ENCODE measurements around the gene BEST3.

Gene BEST3

DNA sequence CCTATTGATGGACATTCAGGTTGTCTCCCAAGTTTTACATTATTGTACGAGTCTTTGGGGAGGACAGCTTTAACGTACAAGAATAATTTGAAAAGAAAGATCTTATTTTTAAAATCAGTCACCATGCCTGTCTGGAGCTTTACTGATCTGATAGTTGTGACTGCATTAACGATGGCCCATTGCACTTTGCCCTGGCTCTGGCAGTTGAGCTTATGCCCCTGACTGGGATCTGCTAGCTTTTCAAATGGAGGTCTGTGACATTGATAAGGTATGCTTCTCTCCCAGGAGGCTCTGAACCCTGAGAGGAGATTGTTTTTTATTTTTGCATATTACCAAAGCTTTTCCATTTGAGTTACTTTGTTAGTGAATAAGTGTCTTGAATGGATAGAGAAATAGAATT, 21.6 kb upstream of the BEST3 start:
- TF ChIP-seq RAD21 (IDR thresholded peaks at IDR 0.05; ENCODE audit: low read depth) (no peak), FOXM1 (IDR thresholded peaks at IDR 0.05; ENCODE audit: borderline replicate concordance, low read depth) (no peak), TEAD4 (IDR thresholded peaks at IDR 0.05) (no peak), EP300 (IDR thresholded peaks at IDR 0.05; ENCODE audit: borderline replicate concordance) (no peak), CEBPB (IDR thresholded peaks at IDR 0.05) (no peak), TAF1 (IDR thresholded peaks at IDR 0.05; ENCODE audit: low read depth) (no peak), EGR1 (IDR thresholded peaks at IDR 0.05) (no peak), YY1 (IDR thresholded peaks at IDR 0.05; ENCODE audit: low read depth) (no peak), CREB1 (IDR thresholded peaks at IDR 0.05; ENCODE audit: low read depth) (no peak), ZBTB7A (IDR thresholded peaks at IDR 0.05; ENCODE audit: low read depth) (no peak), NFIC (IDR thresholded peaks at IDR 0.05) (no peak)
- TF ChIP-seq, protein P1, sequence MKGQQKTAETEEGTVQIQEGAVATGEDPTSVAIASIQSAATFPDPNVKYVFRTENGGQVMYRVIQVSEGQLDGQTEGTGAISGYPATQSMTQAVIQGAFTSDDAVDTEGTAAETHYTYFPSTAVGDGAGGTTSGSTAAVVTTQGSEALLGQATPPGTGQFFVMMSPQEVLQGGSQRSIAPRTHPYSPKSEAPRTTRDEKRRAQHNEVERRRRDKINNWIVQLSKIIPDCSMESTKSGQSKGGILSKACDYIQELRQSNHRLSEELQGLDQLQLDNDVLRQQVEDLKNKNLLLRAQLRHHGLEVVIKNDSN (IDR thresholded peaks at IDR 0.05) = no peak

DNA sequence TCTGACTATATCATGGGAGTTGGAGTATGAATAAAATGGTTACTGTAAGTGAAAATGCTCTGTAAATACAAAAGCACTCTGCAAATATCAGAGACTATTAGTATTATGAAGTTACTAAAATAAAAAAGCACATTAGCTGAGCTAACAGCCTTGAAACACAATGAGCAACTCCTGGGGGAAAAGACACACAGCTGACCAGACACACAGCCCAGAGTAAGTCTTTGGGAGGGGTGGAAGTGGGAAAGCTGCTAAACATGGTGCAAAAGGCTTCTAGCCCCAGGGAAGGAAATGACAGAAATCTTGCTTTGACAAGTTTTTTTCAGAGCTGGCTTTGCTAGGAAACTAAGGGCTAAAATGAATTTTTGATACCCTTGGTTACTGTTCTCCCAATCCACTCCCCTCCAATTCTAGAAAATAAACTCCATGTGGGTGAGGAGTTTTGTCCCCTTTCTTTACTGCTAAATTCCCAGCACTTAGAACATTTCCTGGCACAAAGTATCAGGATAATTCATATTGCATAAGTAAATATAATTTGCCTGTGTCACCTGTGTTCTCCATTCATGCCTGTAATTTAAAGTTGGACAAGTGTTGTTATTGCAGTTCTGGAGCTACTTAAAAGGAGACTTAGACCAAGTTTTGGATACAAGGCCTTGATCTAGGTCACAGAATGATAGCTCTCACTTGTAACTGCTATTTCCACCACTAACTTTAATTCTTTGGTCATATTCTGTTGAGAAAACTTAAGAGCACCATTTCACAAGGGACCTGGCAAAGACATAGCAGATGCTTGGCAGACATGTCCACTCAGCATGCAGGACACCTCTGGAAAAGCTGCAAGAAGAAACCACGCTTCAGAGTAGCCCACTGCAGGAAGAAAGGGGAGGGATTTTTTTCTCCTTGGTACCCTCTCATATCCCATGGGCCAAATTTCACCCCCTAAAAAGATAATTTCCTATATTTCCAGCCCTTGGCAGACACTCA, 20.5 kb upstream of the BEST3 start:
- TF ChIP-seq CREB1 (IDR thresholded peaks at IDR 0.05; ENCODE audit: low read depth) (no peak), EGR1 (IDR thresholded peaks at IDR 0.05) (no peak), TAF1 (IDR thresholded peaks at IDR 0.05; ENCODE audit: low read depth) (no peak), CEBPB (IDR thresholded peaks at IDR 0.05) (no peak)

DNA sequence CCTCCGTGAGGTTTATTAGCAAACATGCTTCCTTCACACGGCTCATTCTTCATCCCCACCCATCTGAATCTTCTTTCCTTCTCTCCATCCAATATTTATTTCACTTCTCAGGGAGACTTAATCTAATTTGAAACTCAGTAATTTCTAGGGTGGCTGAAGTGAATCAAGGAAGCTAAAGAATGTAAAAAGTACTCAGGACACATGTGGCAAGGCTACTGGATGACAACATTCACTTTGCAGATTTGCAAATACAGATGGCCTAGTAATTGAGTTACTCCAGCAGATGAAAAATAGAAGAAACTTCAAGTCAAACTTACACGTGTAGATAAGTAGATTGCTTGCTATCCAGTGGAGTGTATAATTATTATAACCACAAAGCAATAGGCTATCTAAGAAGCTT, 15.4 kb upstream of the BEST3 start:
- TF ChIP-seq, protein P2, sequence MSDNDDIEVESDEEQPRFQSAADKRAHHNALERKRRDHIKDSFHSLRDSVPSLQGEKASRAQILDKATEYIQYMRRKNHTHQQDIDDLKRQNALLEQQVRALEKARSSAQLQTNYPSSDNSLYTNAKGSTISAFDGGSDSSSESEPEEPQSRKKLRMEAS (IDR thresholded peaks at IDR 0.05) = no peak
- TF ChIP-seq, protein P1 (IDR thresholded peaks at IDR 0.05) = no peak
- TF ChIP-seq ZBTB7A (IDR thresholded peaks at IDR 0.05; ENCODE audit: low read depth) (no peak), RAD21 (IDR thresholded peaks at IDR 0.05; ENCODE audit: low read depth) (no peak), EP300 (IDR thresholded peaks at IDR 0.05; ENCODE audit: borderline replicate concordance) (no peak), CREB1 (IDR thresholded peaks at IDR 0.05; ENCODE audit: low read depth) (no peak), TEAD4 (IDR thresholded peaks at IDR 0.05) (no peak), CEBPB (IDR thresholded peaks at IDR 0.05) (no peak), NFIC (IDR thresholded peaks at IDR 0.05) (no peak)

DNA sequence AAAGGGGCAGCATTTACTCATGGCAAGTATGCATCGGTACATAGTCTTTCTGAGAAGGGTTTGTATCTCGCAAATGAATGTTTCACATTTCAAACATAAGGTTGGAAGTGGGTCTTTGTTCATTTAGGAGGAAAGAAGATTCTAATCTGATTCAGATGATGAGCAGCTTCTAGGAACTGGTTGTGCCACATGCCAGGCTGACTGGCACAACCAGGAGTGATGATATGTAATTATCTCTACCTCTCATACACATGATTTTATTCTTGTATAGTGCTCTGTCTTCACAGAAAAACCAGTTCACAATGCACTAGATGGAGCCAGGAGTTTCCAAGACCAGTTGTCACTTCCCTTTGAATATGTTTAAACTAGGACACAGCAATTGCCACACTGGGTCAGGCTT, 13.7 kb upstream of the BEST3 start:
- TF ChIP-seq TEAD4 (IDR thresholded peaks at IDR 0.05) (no peak), TAF1 (IDR thresholded peaks at IDR 0.05; ENCODE audit: low read depth) (no peak), ZBTB7A (IDR thresholded peaks at IDR 0.05; ENCODE audit: low read depth) (no peak), EGR1 (IDR thresholded peaks at IDR 0.05) (no peak), CEBPB (IDR thresholded peaks at IDR 0.05) (no peak), TCF12 (IDR thresholded peaks at IDR 0.05; ENCODE audit: low read depth) (no peak), NFIC (IDR thresholded peaks at IDR 0.05) (no peak)
- TF ChIP-seq, protein P2 (IDR thresholded peaks at IDR 0.05) = no peak
- TF ChIP-seq, protein P3, sequence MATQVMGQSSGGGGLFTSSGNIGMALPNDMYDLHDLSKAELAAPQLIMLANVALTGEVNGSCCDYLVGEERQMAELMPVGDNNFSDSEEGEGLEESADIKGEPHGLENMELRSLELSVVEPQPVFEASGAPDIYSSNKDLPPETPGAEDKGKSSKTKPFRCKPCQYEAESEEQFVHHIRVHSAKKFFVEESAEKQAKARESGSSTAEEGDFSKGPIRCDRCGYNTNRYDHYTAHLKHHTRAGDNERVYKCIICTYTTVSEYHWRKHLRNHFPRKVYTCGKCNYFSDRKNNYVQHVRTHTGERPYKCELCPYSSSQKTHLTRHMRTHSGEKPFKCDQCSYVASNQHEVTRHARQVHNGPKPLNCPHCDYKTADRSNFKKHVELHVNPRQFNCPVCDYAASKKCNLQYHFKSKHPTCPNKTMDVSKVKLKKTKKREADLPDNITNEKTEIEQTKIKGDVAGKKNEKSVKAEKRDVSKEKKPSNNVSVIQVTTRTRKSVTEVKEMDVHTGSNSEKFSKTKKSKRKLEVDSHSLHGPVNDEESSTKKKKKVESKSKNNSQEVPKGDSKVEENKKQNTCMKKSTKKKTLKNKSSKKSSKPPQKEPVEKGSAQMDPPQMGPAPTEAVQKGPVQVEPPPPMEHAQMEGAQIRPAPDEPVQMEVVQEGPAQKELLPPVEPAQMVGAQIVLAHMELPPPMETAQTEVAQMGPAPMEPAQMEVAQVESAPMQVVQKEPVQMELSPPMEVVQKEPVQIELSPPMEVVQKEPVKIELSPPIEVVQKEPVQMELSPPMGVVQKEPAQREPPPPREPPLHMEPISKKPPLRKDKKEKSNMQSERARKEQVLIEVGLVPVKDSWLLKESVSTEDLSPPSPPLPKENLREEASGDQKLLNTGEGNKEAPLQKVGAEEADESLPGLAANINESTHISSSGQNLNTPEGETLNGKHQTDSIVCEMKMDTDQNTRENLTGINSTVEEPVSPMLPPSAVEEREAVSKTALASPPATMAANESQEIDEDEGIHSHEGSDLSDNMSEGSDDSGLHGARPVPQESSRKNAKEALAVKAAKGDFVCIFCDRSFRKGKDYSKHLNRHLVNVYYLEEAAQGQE (IDR thresholded peaks at IDR 0.05; ENCODE audit: low read depth) = no peak

DNA sequence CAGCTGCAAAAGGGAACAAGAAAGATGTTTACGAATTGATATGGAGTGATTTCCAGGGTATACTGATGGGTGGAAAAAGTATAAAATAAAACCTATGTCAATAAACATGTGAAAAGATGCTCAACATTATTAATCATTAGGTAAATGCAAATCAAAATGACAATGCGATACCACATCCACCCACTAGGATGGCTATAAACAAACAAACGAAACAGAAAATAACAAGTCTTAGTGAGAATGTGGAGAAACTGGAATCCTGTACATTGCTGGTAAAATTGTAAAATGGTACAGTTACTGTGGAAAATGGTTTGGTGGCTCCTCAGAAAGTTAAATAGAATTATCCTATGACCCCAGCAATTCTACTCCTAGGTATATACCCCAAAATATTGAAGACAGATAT, 9.5 kb upstream of the BEST3 start:
- TF ChIP-seq CEBPB (IDR thresholded peaks at IDR 0.05) (no peak), EGR1 (IDR thresholded peaks at IDR 0.05) (no peak), CREB1 (IDR thresholded peaks at IDR 0.05; ENCODE audit: low read depth) (no peak), TEAD4 (IDR thresholded peaks at IDR 0.05) (no peak), FOXM1 (IDR thresholded peaks at IDR 0.05; ENCODE audit: borderline replicate concordance, low read depth) (no peak)
- TF ChIP-seq, protein P2 (IDR thresholded peaks at IDR 0.05) = no peak
- TF ChIP-seq, protein P3 (IDR thresholded peaks at IDR 0.05; ENCODE audit: low read depth) = no peak
- TF ChIP-seq, protein P1 (IDR thresholded peaks at IDR 0.05) = no peak
